Stimulated activated CD8-positive, alpha-beta memory T cell treated with anti-CD3 and anti-CD28 coated beads, Interleukin-4, amount 100 ng/mL, for 4 hours (primary cell): Measurements from ENCODE around the gene PIK3R1.

Source experiments
- DNase-seq, 2 donors: peaks; one replicate each; pipeline ENCODE4 v3.0.0-alpha.2; 2020; ENCODE audit warnings: low read depth in 2 of 2, low spot score in 1 of 2

Gene PIK3R1

DNA sequence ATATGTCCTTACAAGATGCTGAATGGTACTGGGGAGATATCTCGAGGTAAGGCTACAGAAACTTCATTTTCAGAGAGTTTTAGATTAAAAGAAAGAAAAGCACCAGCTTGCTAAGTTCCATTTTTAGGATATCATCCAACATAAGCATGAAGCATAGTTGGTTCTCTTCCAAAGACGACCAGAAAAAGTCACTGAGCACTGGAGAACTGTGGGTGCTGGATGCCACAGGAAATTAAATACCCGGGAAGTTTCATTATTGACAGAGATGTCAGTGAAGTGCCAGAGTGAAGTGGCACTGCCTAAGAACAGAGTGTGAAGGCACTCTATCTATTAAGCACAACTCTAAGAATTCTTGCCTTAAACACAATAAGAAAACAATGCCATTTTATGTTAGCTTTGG lies 76.8 kb downstream of the PIK3R1 start:
- DNase-seq: no peak

GRCh38 chr5:68295772-68296171 lies 80.2 kb downstream of the PIK3R1 start:
- DNase-seq: no peak

DNA sequence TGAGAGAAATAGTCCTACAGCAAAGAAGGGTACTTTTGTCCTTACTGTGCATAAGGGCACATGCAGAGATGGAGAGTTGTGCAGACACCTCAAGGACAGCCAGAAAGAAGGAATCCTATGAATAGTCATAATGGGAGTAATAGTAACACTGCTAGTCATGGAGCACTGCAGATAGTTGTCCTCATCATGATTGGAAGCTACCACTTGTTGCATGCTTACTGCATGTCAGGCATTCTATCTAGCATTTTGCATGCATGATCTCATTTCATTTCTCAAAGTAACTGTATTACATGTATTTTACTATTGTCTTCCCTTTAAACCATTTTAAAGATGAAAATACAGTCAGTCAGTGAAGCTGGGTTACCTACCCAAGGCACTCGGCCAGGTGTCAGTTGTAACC lies 81.3 kb downstream of the PIK3R1 start:
- no peak for DNase-seq

DNA sequence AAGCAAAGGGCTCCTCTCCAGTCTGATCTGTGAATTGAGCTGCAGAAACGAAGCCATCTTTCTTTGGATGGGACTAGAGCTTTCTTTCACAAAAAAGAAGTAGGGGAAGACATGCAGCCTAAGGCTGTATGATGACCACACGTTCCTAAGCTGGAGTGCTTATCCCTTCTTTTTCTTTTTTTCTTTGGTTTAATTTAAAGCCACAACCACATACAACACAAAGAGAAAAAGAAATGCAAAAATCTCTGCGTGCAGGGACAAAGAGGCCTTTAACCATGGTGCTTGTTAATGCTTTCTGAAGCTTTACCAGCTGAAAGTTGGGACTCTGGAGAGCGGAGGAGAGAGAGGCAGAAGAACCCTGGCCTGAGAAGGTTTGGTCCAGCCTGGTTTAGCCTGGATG lies 82.1 kb downstream of the PIK3R1 start:
- DNase-seq: no peak

DNA sequence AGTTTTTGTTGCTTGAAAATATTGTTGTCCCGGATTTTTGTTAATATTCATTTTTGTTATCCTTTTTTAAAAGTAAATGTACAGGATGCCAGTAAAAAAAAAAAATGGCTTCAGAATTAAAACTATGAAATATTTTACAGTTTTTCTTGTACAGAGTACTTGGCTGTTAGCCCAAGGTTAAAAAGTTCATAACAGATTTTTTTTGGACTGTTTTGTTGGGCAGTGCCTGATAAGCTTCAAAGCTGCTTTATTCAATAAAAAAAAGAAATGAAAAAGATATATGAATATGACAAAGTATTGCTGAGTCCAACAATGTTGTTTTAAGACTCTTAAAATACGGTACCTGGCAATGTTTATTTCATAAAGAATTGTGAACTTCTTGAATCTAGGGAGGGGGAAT lies 82.9 kb downstream of the PIK3R1 start:
- no peak for DNase-seq

GRCh38 chr5:68299105-68299504 lies 83.5 kb downstream of the PIK3R1 start:
- no peak for DNase-seq

DNA sequence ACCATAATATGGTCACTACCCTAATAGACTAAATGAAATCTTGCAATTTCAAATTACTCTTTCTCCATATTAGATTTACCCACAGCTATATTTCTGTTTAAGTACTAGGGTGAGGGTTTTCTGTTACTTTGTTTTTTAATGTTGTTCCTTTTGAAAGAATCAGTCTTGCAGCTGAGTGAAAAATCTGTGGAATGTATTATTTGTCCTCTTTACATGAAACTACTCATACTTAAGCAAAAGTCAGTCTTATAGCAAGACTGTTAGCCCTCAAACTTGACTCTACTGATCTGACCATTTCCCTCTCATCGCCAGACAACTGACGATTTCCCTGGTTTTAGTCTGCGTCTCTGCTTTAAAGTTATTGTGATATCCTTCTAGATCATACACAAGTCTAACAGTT lies 84.0 kb downstream of the PIK3R1 start:
- no peak for DNase-seq

DNA sequence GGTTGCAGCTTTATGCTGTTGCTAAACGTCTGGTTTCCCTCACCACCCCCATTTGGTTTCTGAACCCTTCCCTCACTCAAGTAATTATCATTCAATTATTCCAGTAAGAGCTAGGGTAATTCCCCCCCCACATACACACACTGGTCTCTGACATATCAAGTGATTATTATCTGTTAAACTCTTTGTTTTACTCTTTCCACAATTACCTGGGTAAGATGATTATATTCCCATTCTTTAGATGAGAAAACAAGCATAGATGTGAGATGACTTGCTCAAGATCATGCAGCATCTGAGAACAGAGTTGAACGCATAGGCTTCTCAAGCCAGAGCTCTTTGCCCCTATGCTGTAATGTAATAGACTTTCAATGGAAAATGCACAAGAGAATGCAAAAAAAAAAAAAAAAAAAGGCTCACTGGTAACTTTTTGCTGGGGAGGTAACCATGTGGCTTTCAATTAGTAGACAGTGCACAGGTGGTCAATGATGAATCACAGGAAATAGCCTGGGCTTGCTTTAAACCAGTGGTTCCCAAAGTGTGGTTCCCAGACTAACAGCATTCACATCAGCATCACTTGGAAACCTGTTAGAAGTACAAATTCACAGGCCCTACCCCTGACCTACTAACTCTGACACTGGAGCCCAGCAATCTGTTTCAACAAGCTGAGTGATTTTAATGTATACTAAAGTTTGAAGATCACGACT lies 87.6 kb downstream of the PIK3R1 start:
- DNase-seq: no peak

- no peak for DNase-seq
Observed at GRCh38 chr5:68303754-68304420, 88.3 kb downstream of the PIK3R1 start.

DNA sequence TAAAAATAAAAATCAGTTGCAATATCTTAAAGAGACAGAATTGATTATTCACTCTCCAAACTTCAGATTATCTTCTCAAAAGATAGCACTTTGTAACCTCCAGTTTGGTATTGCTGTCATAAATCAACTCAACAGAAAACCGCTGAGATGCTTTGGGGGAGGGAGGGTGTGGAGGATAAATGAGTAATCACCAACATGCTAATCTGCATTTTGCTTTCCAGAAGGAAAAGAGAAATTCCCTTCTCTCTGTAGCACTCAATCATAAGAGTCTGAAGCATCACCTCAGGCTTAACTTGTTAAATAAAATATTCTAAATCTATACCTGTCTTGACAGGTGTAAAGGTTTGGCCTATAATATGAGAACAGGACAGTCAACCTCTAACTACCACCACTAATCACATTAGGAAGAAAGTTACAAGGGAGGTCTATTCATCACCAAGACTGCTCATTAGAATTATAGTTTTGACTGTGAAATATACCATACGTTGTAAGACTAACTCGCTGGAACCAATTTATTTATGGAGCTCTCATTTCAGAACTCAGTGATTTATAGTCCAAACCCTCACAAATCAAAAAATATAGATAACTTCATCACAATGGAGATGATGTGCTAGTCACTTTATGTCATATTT lies 89.0 kb downstream of the PIK3R1 start:
- DNase-seq: no peak

- DNase-seq: no peak
Observed at GRCh38 chr5:68305223-68305870, 89.8 kb downstream of the PIK3R1 start.

DNA sequence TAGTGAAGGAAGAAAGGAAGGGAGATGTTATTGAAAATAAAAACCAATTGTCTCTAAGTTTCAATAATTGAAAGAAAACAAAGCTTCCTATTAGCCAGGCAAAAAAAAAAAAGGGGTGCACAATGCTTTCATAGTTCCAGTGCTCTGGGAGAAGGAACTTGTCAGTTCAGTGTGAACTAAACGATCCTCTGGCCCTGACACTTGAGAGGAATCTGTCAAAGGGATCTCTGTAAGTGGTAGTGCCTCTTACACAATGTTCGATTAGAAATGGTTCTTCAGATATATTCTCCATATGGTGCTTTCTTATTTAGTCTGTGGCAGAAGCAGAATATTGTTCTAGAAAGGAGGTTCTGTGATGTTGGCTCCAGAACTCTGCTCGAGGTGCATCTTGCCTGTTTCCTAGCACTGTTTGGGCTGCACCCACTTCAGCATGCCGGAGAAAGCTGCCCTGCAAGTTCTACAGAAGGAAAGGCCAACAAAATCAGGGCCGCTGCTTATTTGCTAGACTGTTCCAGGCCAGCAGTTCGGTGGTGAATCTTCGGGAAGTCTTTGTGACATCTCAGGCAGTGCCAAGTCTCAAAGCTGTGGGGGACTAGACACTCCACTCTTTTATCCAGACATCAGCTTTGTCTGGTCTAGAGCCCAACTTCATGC lies 90.9 kb downstream of the PIK3R1 start:
- no peak for DNase-seq

DNA sequence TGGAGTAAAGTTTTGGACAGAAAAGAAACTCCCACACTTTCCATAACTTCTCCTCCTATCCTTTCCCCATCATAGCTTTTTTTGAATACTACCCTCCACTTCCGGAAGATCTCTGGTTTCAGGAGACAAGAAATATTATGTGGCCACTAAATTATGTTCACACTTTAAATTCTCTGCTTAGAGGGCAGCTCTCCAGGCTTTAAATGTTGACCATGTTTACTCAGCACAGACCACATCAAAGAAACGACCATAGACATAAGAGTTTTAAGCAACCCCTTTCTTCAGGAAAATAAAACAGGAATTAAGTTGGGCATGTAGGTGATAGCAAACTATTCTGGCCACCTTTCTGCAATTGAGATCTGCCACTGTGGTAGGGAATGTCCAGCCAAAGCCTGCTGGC lies 97.8 kb downstream of the PIK3R1 start:
- no peak for DNase-seq

DNA sequence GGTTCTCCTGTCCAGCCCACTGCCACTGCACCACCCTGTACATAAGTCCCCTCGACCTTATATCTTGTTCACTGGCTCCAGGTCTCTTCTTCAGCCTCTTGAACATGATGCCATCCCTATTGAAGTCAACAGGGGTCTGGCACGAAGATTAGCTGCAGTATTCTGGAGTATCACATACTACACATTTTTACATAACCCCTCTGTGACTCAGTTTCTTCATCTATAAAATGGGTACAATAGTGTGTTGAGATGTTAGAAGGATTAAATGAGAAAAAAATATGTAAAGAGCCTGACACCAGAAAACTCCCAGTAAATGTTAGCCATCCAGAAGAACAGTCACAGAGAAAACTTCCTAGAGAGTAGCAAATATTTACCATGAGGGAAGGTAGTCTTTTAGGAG lies 98.9 kb downstream of the PIK3R1 start:
- DNase-seq: no peak

DNA sequence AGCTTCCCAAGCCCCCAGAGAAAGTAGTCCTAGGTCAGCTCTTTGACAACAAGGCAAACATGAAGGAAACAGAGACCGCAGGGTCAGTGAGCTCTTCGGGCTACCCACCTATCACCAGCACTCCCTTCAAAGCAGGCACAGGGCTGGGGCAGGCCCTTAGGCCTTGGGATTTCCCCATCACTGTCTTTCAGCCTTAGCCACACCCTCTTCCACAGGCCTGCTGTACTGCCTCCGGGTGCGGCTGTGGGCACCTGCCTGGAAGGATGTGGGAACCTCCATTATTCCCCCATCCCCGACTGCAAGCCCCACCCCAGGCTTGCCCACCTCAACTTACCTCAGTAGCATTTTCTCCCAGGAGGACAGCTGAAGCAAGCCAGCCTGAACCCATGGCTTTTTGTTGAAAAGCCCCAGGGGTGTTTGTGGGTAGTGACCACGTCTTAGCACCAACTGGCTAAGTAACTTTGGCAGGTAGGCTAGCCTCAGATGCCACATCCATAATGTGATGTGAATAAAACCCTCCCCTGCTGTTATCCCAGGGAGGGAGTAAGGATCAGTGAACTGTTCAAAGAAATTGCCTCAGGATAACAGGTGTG lies 100.2 kb downstream of the PIK3R1 start:
- DNase-seq: peak in 1 of 2 donors; percentile 9

DNA sequence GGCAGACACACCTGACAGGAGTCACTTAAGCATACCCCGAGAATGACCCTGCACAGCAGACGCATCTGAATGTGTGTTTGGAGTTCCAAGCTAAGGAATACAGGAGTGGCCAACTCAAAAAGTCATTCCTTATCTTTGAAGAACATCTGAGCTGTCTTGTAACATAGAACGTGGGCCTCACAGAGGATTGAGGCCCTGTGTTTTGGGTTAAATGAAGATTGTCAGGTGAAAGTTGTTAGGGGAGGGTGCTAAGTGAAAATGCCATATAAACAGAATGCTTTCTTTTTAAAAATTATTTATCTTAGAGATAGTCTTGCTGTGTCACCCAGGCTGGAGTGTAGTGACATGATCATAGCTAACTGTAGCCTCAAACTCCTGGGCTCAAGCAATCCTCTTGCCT lies 100.9 kb downstream of the PIK3R1 start:
- no peak for DNase-seq

GRCh38 chr5:68317646-68318045 lies 102.1 kb downstream of the PIK3R1 start:
- no peak for DNase-seq

DNA sequence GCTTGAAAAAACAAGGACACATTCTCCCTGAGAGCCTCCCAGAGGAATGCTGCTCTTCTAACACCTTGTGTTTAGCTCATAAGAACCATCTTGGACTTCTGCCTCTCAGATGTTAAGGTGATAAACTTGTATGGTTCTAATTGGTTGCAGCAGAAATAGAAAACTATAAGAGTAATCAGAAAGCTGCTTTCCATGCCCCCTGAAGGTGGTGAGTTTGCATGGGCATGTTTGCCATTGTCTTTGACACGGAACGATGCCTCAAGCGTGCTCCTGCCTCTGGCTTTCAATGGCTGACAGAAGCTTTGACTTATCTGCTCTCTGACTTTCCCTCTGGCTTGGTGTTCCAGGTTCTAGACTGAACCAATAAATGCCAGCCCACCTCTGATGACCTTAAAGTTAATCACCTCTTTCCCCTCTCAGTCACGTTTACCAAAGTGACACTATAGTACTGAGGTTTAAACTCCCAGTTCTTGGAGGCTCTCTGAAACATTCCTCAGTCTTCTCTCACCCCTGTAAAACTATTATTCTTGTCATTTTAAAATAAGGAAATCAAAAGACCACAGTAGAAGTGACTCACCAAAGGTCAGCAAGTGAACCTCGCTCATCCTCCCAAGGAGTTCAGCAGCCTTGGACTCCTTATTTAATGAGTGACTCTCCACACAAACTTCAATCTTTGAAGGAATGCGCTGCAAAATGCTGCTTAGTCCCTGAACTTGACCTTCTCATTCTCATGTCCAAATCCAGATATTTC lies 103.6 kb downstream of the PIK3R1 start:
- no peak for DNase-seq

DNA sequence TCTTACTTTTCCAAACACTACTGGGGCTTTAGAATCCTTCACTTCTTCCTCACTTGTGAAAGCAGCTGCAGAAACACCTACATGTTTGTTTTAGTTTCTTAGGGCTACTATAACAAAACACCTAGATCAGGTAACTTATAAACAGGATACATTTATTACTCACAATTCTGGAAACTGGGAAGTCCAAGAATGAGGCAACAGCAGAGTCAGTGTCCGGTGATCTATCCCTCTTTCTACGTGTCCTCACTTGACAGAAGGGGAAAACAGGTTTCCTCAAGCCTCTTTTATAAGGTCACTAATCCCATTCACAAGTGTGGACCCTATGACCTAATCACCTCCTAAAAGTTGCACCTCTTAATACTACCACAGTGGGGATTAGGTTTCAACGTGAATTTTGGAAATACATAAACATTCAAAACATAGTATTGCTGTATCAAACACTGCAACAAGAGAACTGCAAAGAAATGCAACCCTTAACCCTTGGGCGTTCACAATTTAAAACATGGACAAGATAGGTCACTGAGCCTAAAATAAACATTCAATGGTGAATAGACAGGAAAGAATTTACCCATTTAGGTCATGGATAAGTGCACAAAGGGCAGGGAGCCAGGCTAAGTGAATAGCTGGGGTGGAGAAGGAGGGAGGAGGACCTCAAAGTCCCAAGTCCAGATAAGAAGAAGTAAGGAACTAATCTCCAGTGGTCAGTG lies 104.3 kb downstream of the PIK3R1 start:
- DNase-seq: no peak
